GM18511 (cell line): ENCODE results near the gene TFEC.
"Not testable (repeated sequence)": the region's sequence is repeated elsewhere in the genome, so short reads cannot be mapped to it uniquely, and the experiment has no call there.

Source experiments
- ATAC-seq: cut with Tn5 transposase; IDR thresholded peaks from one replicate; pipeline ENCODE4 v1.9.1; 2021; ENCODE audit warnings: mild to moderate bottlenecking, moderate library complexity; ENCODE audit not compliant: unreplicated experiment

The TFEC gene

DNA sequence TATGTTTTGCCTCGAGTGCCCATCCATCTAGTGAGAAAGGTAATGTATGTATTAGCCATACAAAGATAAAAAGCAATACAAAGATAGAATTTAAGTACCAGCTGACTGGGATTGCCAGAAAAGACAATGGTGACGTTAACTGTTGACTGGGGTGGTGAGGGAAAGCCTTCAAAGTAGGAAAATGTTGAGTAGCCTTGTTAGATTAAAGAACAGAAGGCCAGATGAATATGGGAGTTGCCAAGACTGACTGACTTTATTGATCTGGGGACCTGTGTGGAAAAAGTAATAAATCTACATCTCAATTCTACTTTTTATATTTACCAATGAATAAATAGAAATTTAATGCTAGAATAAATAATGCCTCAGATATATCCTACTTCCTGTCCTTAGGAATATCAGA, 97.7 kb downstream of the TFEC start:
- no peak for ATAC-seq

DNA sequence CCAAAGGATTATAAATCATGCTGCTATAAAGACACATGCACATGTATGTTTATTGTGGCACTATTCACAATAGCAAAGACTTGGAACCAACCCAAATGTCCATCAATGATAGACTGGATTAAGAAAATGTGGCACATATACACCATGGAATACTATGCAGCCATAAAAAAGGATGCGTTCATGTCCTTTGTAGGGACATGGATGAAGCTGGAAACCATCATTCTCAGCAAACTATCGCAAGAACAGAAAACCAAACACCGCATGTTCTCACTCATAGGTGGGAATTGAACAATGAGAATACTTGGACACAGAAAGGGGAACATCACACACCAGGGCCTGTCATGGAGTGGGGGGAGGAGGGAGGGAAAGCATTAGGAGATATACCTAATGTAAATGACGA, 100.4 kb downstream of the TFEC start:
- not testable (repeated sequence) for ATAC-seq

- ATAC-seq = not testable (repeated sequence)
These were observed 100.8 kb downstream of the TFEC start for GRCh38 chr7:115929736-115930135.

DNA sequence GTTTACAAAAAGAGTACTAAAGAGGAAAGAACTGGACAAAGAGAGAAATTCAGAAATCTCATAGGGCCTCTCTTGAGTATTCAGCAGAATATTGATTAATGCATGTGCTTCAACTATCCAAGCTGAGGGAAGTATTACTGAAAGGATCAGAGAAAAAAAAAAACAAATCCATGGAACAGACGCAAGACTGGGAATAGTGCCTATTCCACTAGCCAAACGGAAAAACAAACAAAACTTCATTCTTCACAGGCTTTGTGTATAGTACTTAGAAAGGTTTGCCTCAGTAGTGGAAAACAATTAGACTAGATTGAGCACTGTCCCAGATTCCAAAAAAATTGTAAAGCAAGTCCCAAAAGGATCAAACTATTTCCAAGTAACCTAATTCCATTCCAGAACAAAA, 106.2 kb downstream of the TFEC start:
- ATAC-seq = no peak

DNA sequence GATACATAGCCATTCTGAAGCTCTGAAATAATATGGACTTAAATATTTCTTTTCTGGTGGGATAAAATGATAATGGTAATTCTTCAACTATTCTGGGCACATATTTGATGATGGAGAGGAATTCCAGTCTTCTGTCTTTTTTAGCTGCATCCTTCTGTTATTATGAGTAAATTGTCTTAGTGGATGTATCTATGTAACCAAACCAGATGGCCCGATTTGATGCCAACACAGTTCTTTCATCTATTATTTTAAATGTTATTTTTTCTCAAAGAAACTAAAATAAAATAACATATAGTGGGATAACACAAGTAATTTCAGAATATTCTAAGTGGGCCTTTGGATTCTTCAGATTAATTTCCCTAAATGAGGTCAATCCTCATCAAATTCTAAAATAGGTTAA, 110.2 kb downstream of the TFEC start:
- no peak for ATAC-seq

GRCh38 chr7:115914951-115915350, 115.6 kb downstream of the TFEC start:
- ATAC-seq = no peak

- no peak for ATAC-seq
These were observed 119.1 kb downstream of the TFEC start for GRCh38 chr7:115911465-115911864.

DNA sequence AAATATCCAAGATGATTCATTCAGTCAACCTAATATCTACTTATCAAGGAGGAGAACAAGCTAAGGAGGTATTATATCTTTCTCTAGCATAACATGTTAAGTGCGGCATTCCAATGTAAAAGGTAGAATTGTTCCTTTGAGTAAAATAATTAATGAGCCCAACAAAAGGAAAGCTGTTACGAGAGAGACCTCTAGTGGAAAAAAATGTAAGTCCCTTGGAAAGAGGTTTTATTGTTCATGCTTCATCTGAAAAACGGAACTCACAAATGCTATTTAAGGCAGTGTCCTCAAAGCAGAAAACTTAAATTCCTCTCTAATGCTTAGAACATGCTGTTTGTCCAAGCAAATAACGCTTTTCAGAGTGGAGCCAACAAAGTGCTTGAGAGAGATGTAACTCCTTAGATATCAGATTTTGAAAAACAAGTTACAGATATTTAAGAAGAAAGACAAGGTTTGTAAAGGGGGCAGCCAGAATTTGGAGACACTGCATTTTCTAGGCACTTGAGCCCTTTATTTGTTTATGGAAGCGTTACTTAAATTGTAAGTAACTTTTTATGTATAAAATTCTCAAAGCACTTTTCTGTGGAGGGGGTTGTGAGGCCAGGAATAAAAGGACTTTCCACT, 119.9 kb downstream of the TFEC start:
- ATAC-seq = no peak

GRCh38 chr7:115906731-115907130, 123.8 kb downstream of the TFEC start:
- no peak for ATAC-seq

DNA sequence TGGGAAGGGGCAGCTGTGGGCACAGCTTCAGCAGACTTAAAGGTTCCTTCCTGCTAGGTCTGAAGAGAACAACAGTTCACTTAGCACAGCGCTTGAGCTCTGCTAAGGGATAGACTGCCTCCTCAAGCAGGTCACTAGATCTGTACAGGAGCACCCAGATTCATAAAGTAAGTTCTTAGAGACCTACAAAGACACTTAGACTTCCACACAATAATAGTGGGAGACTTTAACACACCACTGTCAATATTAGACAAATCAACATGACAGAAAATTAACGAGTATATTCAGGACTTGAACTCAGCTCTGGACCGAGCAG, 140.9 kb downstream of the TFEC start:
- ATAC-seq = no peak

DNA sequence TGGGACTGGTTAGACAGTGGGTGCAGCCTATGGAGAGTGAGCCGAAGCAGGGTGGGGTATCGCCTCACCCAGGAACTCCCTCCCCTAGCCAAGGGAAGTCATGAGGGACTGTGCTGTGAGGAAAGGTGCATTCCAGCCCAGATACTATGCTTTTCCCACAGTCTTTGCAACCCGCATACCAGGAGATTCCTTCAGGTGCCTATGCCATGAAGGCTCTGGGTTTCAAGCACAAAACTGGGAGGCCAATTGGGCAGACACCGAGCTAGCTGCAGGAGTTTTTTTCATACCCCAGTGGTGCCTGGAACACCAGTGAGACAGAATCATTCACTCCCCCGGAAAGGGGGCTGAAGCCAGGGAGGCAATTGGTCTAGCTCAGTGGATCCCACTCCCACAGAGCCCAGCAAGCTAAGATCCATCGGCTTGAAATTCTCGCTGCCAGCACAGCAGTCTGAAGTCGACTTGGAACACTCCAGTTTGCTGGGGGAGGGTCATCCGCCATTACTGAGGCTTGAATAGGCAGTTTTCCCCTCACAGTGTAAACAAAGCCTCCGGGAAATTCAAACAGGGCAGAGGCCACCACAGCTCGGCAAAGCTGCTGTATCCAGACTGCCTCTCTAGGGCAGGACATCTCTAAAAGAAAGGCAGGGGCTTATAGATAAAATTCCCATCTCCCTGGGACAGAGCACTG, 141.4 kb downstream of the TFEC start:
- no peak for ATAC-seq

DNA sequence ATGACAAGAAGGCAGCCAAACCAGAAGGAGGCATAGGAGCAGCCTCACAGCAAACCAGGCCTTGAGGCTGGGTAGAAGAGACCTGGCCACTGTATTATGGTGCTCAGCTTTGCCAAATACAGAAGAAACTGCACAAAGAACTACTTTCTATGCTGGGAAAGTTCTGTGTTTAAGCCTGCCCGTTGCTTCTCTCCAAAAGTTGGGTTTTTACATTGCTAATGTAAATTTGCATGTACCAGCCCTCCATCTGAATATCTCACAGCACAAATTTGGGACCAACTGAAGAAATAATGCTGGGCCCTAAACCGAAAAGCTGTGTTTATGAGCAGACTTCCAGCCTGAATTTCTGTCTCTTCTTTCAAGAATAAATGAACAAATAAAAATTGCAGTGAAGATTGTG, 145.0 kb downstream of the TFEC start:
- no peak for ATAC-seq
